HG03066 (cell line): ENCODE measurements around the gene PTPRM.
A peak's percentile ranks its signal among the peaks of the same experiment; 100 is the strongest.
"Not testable (repeated sequence)": the region's sequence is repeated elsewhere in the genome, so short reads cannot be mapped to it uniquely, and the experiment has no call there.

Experiments used
- ATAC-seq: cut with Tn5 transposase; IDR thresholded peaks from one replicate; pipeline ENCODE4 v1.9.1; 2021; ENCODE audit warnings: low read depth; ENCODE audit not compliant: unreplicated experiment

PTPRM gene

DNA sequence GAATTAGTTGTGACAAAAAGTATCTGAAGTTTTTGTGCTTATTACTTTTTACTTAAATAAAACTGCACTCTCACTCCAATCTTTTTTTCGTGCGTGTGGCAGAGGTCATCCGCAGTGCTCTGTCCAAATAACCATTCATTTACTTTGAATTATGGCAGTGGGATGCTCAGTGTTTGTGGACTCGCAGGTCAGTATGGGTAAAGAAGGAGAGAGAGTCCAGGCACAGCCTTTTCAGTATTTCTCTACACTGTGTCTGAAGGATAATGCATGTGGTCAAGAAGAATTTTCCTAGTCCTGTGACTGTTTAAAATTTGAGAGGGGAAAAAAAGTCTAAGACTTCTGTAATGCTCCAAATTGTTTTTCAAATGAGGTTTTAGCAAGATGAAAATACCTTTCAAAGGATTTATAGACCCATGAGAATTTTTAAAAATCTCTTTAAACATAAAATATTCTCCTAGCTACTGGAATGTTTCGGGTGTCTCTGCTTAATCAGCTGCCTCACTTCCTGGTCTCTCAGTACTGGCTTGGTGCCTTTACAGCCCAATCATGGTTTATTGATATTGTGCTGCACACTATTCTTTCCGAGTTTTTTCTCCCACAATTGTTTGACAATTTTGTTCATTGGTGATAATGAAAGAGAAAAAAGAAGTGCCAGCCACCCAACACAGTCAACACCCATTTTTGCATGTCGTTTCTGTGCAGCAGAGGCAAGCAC, 453.2 kb downstream of the PTPRM start:
- no peak for ATAC-seq

GRCh38 chr18:8029061-8029460, 461.9 kb downstream of the PTPRM start:
- ATAC-seq, result no peak

- no peak for ATAC-seq
These were observed 462.6 kb downstream of the PTPRM start for GRCh38 chr18:8029731-8030130.

- no peak for ATAC-seq
These were observed 463.1 kb downstream of the PTPRM start for GRCh38 chr18:8030201-8030600.

DNA sequence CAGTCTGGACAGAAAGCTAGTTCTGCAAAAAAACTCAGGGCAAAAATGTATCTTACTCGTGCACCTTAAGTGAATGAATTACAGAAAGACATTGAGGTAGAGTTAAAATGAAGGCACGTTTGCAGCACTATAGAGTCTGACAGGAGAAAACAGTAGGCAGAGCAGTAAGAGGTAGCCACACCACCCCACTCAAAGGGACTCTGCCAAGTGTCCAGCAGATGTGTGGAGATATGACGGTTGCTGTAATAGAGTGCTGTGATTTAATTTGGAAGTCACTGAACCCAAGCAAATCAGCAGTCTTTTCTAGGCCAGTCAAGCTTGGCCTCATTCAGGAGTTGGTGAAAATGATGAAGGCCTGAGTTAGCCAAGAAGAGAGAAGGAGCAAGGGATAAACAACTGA, 464.4 kb downstream of the PTPRM start:
- no peak for ATAC-seq

DNA sequence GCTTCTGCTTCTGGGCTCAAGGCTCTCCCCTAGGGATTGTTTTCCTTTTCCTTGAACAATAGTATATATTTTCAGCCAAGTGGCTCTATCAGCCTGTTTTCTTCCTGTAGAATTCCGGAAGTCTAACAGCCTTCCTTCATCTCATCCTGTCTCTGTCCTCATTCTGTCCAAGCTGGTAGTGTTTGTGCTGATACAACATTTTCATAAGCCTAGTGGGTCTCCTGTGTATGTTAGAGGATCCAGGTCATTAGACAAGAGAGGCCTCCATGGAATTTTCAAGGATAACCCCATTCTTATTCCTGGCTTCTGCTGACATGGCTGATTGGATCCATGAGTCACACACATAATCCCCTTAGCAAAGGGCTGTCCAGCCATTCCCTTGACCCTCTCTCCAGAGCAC, 467.6 kb downstream of the PTPRM start:
- ATAC-seq, result no peak

GRCh38 chr18:8036551-8036950, 469.4 kb downstream of the PTPRM start:
- ATAC-seq, result no peak

- no peak for ATAC-seq
These were observed 470.2 kb downstream of the PTPRM start for GRCh38 chr18:8037296-8037695.

GRCh38 chr18:8040021-8040420, 472.9 kb downstream of the PTPRM start:
- no peak for ATAC-seq

DNA sequence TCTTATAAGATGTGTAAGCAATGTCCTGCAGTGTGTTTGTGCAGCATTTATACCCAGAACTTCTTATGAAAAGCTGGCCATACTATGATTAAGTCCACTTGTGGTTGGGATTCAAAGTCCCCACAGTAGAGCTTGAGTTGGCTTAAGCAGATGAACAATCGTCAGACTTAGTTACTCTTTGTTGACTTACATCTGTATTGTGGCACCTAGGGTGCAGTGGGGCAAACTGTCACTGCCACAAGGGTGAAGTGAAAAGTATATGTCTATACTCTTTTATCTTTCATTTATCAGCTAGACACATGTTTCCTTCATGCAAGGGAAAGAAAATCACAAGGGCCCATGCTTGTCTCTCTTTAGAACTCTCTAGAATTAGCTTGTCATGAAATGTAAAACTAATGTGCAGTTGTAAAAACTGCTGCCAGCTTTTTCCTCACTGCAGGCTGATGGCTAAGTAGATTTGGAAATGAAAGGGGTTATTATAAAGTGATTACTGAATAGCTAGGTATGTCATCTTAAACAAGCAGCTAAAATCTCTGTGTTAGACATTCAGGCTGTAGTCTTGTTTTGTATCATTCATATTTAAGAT, 474.5 kb downstream of the PTPRM start:
- no peak for ATAC-seq

GRCh38 chr18:8044004-8044403, 476.9 kb downstream of the PTPRM start:
- ATAC-seq, result no peak

DNA sequence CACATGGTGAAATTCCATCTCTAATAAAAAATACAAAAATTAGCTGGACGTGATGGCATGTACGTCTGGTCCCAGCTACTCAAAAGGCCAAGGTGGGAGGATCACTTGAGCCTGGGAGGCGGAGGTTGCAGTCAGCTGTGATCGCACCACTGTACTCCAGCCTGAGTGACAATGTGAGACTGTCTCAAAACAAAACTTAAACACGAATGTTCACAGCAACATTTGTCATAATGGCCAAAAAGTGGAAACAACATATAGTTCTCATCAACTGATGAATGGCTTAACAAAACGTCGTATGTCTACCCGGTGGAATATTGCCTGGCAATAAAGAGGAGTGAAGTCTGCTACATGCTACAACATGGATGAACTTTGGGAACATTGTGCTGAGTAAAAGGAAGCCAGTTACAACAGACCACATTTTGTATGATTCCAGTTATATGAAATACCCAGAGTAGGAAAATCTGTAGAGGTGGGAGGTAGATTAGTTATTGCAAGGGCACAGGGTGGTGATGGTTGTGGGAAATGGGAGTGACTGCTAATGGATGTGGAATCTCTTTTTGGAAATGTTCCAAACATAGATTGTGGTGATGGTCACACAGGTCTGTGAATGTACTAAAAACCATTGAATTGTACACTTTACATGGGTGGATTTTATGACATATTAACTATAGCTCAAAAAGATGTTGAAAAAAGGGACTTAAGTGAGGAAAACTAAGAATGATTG, 478.2 kb downstream of the PTPRM start:
- ATAC-seq, result no peak

GRCh38 chr18:8045884-8046281, 478.8 kb downstream of the PTPRM start:
- ATAC-seq, result no peak

- ATAC-seq, result no peak
These were observed 479.3 kb downstream of the PTPRM start for GRCh38 chr18:8046441-8046840.

- no peak for ATAC-seq
These were observed 482.0 kb downstream of the PTPRM start for GRCh38 chr18:8049147-8049546.

DNA sequence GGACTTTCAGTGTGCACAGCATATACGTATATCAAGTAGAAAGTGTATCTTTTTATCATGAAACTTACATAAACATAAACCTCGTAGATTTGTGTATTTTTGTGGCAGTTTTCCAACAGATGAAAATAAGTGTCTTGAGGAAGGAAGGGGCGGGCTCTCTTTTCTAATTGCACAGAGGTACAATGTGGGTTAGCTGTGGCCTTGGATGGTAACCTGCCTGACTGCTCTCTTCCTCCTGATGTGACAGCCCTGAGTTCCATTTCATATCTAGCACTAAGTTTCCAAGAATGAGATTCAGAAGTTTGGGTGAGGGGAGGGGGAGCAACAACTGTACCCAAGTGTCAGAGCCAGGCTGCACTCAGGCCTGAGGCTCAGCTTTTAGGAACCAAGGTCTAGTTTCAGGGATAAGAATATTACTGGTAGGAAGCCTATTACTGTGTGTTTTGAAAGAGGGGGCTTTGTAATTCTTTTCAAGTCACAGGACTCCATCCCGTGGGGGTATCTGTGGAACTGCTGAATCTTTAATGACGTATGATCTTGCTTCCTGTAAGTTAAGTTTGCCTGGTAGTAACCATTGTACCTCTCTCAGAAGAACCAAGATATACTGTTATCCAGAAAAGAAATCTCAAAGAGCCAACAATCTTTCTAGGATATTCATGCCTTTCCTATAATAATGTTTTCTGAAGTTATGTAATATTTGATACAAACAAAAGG, 483.7 kb downstream of the PTPRM start:
- ATAC-seq, result no peak

GRCh38 chr18:8051453-8051852, 484.3 kb downstream of the PTPRM start:
- ATAC-seq, result no peak

GRCh38 chr18:8052237-8052701, 485.2 kb downstream of the PTPRM start:
- ATAC-seq, result peak; percentile 58

DNA sequence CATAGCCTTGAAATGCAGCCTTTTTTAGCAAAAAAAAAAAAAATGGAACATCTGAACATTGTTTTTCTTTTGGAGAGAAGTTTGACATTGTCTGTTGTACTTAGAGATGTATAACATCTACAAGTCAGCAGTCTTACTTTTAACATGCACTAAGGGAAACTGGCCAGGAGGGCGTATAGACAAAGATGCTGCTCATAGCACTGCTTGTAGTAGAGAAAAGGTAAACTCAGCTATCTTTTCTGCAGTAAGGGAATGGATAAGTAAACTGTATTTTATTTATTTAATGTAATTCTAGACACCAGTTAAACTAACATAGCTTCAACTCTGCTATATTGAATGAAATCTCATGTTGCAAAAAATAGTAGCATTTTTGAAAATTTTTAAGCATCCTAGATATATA, 489.6 kb downstream of the PTPRM start:
- no peak for ATAC-seq

DNA sequence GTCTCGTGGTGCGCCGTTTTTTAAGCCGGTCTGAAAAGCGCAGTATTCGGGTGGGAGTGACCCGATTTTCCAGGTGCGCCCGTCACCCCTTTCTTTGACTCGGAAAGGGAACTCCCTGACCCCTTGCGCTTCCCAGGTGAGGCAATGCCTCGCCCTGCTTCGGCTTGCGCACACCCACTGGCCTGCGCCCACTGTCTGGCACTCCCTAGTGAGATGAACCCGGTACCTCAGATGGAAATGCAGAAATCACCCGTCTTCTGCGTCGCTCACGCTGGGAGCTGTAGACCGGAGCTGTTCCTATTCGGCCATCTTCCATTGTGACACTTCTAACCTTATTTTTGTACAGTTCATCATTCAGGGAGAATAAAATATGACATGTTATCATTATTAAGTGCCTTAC, 496.0 kb downstream of the PTPRM start:
- ATAC-seq, result not testable (repeated sequence)

GRCh38 chr18:8063733-8064132, 496.6 kb downstream of the PTPRM start:
- ATAC-seq, result no peak
